H9 (cell line): ENCODE data around the gene SMC3. TPM values are rescaled to one million over a fixed set of nuclear protein-coding genes. Genes with fewer than 3 reads are reported as not detected.

Experiments
- DNase-seq: peaks from one replicate; pipeline ENCODE4 v3.0.0-alpha.2; 2017
- H2AFZ ChIP-seq: one replicate; pipeline ENCODE4 v1.6.1; 2013; ENCODE audit warnings: mild to moderate bottlenecking, low read length, control low read depth, moderate library complexity
- H2AK5ac ChIP-seq: 2 replicates; pipeline ENCODE4 v1.6.1; 2013; ENCODE audit warnings: low read length, control low read depth, mixed read lengths; ENCODE audit not compliant: insufficient read length
- H2BK120ac ChIP-seq: one replicate; pipeline ENCODE4 v1.6.1; 2013; ENCODE audit warnings: low read depth, mild to moderate bottlenecking, low read length, control low read depth, inconsistent platforms; ENCODE audit not compliant: poor library complexity, severe bottlenecking
- H2BK12ac ChIP-seq: 2 replicates; pipeline ENCODE4 v1.6.1; 2013; ENCODE audit warnings: low read length, control low read depth, mixed read lengths, low read depth; ENCODE audit not compliant: insufficient read length
- H2BK15ac ChIP-seq: 2 replicates; pipeline ENCODE4 v1.6.1; 2013; ENCODE audit warnings: low read depth, low read length, control low read depth
- H2BK20ac ChIP-seq: one replicate; pipeline ENCODE4 v1.6.1; 2013; ENCODE audit warnings: low read depth, mild to moderate bottlenecking, low read length, control low read depth, inconsistent platforms; ENCODE audit not compliant: poor library complexity, severe bottlenecking
- H2BK5ac ChIP-seq: 2 replicates; pipeline ENCODE4 v1.6.1; 2013; ENCODE audit warnings: low read length, control low read depth, mixed read lengths; ENCODE audit not compliant: insufficient read length
- H3K14ac ChIP-seq: 2 replicates; pipeline ENCODE4 v1.6.1; 2013; ENCODE audit warnings: low read length, control low read depth; ENCODE audit not compliant: insufficient read depth
- H3K18ac ChIP-seq: 2 replicates; pipeline ENCODE4 v1.6.1; 2013; ENCODE audit warnings: low read depth, mild to moderate bottlenecking, mixed read lengths, low read length, control low read depth; ENCODE audit not compliant: insufficient read length
- H3K23ac ChIP-seq: 2 replicates; pipeline ENCODE4 v1.6.1; 2013; ENCODE audit warnings: low read length, control low read depth, mixed read lengths, low read depth; ENCODE audit not compliant: insufficient read length
- H3K23me2 ChIP-seq: 2 replicates; pipeline ENCODE4 v1.6.1; 2013; ENCODE audit warnings: low read depth, mild to moderate bottlenecking, mixed read lengths, low read length, control low read depth; ENCODE audit not compliant: insufficient read length, poor library complexity, severe bottlenecking
- H3K27ac ChIP-seq: 2 replicates; pipeline ENCODE4 v1.5.1; 2013; ENCODE audit warnings: low read length, control low read depth, mixed read lengths, low read depth; ENCODE audit not compliant: insufficient read length
- H3K27me3 ChIP-seq: 2 replicates; pipeline ENCODE4 v1.6.1; 2013; ENCODE audit warnings: low read length, control low read depth, inconsistent platforms; ENCODE audit not compliant: insufficient read depth
- H3K4ac ChIP-seq: 2 replicates; pipeline ENCODE4 v1.6.1; 2013; ENCODE audit warnings: low read depth, mild to moderate bottlenecking, control low read depth, inconsistent platforms, low read length, moderate library complexity
- H3K4me1 ChIP-seq: 2 replicates; pipeline ENCODE4 v1.6.1; 2013; ENCODE audit warnings: low read length, control low read depth, inconsistent platforms; ENCODE audit not compliant: insufficient read depth
- H3K4me2 ChIP-seq: 2 replicates; pipeline ENCODE4 v1.6.1; 2013; ENCODE audit warnings: low read length, control low read depth, mixed read lengths; ENCODE audit not compliant: insufficient read length, insufficient read depth
- H3K56ac ChIP-seq: 2 replicates; pipeline ENCODE4 v1.6.1; 2013; ENCODE audit warnings: low read depth, mild to moderate bottlenecking, mixed read lengths, low read length, control low read depth; ENCODE audit not compliant: insufficient read length
- H3K79me1 ChIP-seq: 2 replicates; pipeline ENCODE4 v1.6.1; 2013; ENCODE audit warnings: low read depth, mild to moderate bottlenecking, moderate library complexity, low read length, control low read depth, inconsistent platforms; ENCODE audit not compliant: insufficient read depth, poor library complexity, severe bottlenecking
- H3K79me2 ChIP-seq: 2 replicates; pipeline ENCODE4 v1.6.1; 2013; ENCODE audit warnings: low read length, control low read depth, inconsistent platforms; ENCODE audit not compliant: insufficient read depth
- H3K9ac ChIP-seq: 2 replicates; pipeline ENCODE4 v1.6.1; 2013; ENCODE audit warnings: low read length, control low read depth, mixed read lengths; ENCODE audit not compliant: insufficient read length; ENCODE audit errors: extremely low read depth
- H3K9me3 ChIP-seq: one replicate; pipeline ENCODE4 v1.6.1; 2013; ENCODE audit warnings: low read depth, low read length, inconsistent platforms; ENCODE audit not compliant: control insufficient read depth
- H3T11ph ChIP-seq: one replicate; pipeline ENCODE4 v1.6.1; 2013; ENCODE audit warnings: mild to moderate bottlenecking, low read length, control low read depth, inconsistent platforms
- H4K20me1 ChIP-seq: one replicate; pipeline ENCODE4 v1.6.1; 2013; ENCODE audit not compliant: control insufficient read depth, insufficient read length, insufficient read depth
- H4K5ac ChIP-seq: 2 replicates; pipeline ENCODE4 v1.6.1; 2013; ENCODE audit warnings: low read depth, mild to moderate bottlenecking, mixed read lengths, low read length, control low read depth; ENCODE audit not compliant: insufficient read length
- H4K8ac ChIP-seq: replicated peaks from 2 replicates; pipeline ENCODE4 v1.6.1; 2013; ENCODE audit warnings: low read length, control low read depth, mixed read lengths, low read depth; ENCODE audit not compliant: insufficient read length
- H4K91ac ChIP-seq: 2 replicates; pipeline ENCODE4 v1.6.1; 2013; ENCODE audit warnings: low read depth, mild to moderate bottlenecking, moderate library complexity, mixed read lengths, low read length, control low read depth; ENCODE audit not compliant: insufficient read length
- H3K27ac Mint-ChIP-seq, 3 experiments: 2 replicates in 2 of 3; 3 replicates in 1 of 3; pipeline ENCODE4 v1.8.0; 2020 to 2021; ENCODE audit warnings: mixed read lengths in 3 of 3, mild to moderate bottlenecking in 1 of 3, moderate library complexity in 1 of 3
- H3K27me3 Mint-ChIP-seq: 2 replicates; pipeline ENCODE4 v1.8.0; 2021; ENCODE audit warnings: low read depth, mild to moderate bottlenecking, moderate library complexity, mixed read lengths
- H3K36me3 Mint-ChIP-seq, 3 experiments: 2 replicates in 2 of 3; 3 replicates in 1 of 3; pipeline ENCODE4 v1.8.0; 2020 to 2021; ENCODE audit warnings: low read depth in 3 of 3, mixed read lengths in 3 of 3; ENCODE audit not compliant: insufficient read depth in 1 of 3
- H3K4me1 Mint-ChIP-seq, 2 experiments: 2 replicates each; pipeline ENCODE4 v1.8.0; 2020; ENCODE audit warnings: mixed read lengths in 2 of 2
- H3K4me3 Mint-ChIP-seq, 2 experiments: 2 replicates in 1 of 2; 3 replicates in 1 of 2; pipeline ENCODE4 v1.8.0; 2020 to 2021; ENCODE audit warnings: mild to moderate bottlenecking in 2 of 2, mixed read lengths in 2 of 2, moderate library complexity in 1 of 2
- H3K9me3 Mint-ChIP-seq, 2 experiments: 2 replicates in 1 of 2; 3 replicates in 1 of 2; pipeline ENCODE4 v1.8.0; 2020; ENCODE audit warnings: mild to moderate bottlenecking in 2 of 2, mixed read lengths in 2 of 2, moderate library complexity in 1 of 2
- WGBS: extraction: QIAGEN DNeasy Blood & Tissue Kit; methylation state at CpG from one replicate; pipeline ENCODE4 v1.1.7; 2013; ENCODE audit warnings: missing lambda C conversion rate, low lambda C conversion rate, mixed read lengths; ENCODE audit not compliant: insufficient read length; ENCODE audit errors: extremely low coverage; 5-methylcytosine and 5-hydroxymethylcytosine counted together
- total RNA-seq: library from RNA; stranded (reverse); gene quantifications from 2 replicates; pipeline ENCODE4 v1.2.1, GENCODE V29; 2021
- TF ChIP-seq, protein P1 (sequence below): fragments of 200-600 bp; sonication (generic); conservative IDR thresholded peaks from 3 replicates; pipeline ENCODE4 v1.8.0; 2021; ENCODE audit warnings: antibody characterized with exemption, mild to moderate bottlenecking

Gene SMC3
- total RNA-seq, 1 experiment from 2014 or later: 82.4 TPM

DNA sequence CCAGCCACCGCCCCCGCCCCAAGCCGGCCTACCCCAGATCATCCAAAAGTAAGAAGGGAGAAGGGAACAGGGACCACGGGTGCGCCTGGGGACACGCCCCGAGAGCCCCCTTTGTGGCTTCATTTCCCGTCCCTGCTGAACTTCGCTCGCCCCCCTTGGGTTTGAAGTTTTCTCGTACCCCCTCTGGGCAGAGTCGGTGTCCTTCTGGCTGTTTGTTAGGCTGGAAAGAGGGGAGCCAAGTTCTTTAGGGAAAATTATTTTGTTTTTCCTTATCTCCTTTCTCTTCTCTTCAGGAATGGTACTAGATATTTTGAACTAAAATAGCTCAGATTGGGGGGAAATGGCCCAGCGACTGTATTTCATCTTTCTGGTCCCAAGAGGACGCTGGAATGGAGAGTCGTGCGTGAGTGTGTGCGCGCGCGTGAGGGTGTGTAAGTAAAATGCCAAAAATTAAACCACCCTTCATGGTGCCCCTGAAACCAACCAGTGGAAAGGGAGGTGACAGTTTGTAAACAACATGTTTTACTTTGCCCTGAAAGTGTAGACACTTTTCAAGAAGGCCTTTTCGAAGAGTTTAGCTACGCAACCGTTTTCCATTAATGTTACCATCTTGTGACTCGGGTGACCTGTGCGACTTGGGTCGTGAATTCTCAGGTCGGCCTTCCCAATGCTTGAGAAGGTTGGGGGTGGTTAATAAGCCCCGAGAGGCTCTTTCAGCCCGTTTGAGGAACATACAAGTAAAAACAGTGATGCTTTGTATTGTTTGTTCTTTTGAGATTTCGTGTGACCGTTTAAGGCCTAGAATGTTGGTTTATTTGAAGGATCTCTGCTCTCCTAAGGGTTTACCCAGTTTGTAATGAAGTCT lies 77.3 kb downstream of the SMC3 start:
- H2BK5ac ChIP-seq: no peak overlapping the region
- H3K9ac ChIP-seq: no peak overlapping the region
- H3K27me3 Mint-ChIP-seq: peaks cover 68% of the 10 kb centered on the region
- H3K23me2 ChIP-seq: peaks cover 17% of the 10 kb centered on the region
- H3K4me1 Mint-ChIP-seq: peaks cover 33 to 42% of the 10 kb centered on the region in 2 experiments
- DNase-seq: no peak
- no peaks in the 10 kb centered on the region for H3K79me2 ChIP-seq
- H3K23ac ChIP-seq: no peak overlapping the region
- no peak overlapping the region for H3T11ph ChIP-seq
- H3K79me1 ChIP-seq: no peaks in the 10 kb centered on the region
- H3K4ac ChIP-seq: no peak overlapping the region
- H3K36me3 Mint-ChIP-seq: peaks cover 0 to 3% (median 0%) of the 10 kb centered on the region in 3 experiments; a peak in 1 of 7 replicates
- no peak overlapping the region for H3K14ac ChIP-seq
- H2BK12ac ChIP-seq: no peak overlapping the region
- no CpG with 5 or more reads among the region's 31 CpGs for WGBS
- H3K4me2 ChIP-seq: peak overlapping the region; percentile 84
- TF ChIP-seq, protein P1, sequence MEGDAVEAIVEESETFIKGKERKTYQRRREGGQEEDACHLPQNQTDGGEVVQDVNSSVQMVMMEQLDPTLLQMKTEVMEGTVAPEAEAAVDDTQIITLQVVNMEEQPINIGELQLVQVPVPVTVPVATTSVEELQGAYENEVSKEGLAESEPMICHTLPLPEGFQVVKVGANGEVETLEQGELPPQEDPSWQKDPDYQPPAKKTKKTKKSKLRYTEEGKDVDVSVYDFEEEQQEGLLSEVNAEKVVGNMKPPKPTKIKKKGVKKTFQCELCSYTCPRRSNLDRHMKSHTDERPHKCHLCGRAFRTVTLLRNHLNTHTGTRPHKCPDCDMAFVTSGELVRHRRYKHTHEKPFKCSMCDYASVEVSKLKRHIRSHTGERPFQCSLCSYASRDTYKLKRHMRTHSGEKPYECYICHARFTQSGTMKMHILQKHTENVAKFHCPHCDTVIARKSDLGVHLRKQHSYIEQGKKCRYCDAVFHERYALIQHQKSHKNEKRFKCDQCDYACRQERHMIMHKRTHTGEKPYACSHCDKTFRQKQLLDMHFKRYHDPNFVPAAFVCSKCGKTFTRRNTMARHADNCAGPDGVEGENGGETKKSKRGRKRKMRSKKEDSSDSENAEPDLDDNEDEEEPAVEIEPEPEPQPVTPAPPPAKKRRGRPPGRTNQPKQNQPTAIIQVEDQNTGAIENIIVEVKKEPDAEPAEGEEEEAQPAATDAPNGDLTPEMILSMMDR: no peak
- no peak overlapping the region for H3K18ac ChIP-seq
- no peak overlapping the region for H2BK15ac ChIP-seq
- no peak overlapping the region for H2BK120ac ChIP-seq
- H3K4me1 ChIP-seq: peaks cover 5% of the 10 kb centered on the region; the same call in 1 of the 2 replicates
- peaks cover 0 to 2% of the 10 kb centered on the region in 2 experiments; a peak in 1 of 5 replicates for H3K9me3 Mint-ChIP-seq
- H2AFZ ChIP-seq: no peak overlapping the region
- H3K27ac Mint-ChIP-seq: no peak overlapping the region
- H3K4me3 Mint-ChIP-seq: peak overlapping the region; percentile 66 to 83
- H4K20me1 ChIP-seq: no peaks in the 10 kb centered on the region
- no peak overlapping the region for H3K27ac ChIP-seq
- H2AK5ac ChIP-seq: no peak overlapping the region
- no peak overlapping the region for H3K56ac ChIP-seq
- H4K5ac ChIP-seq: no peak overlapping the region
- H3K27me3 ChIP-seq: peaks cover 28% of the 10 kb centered on the region; the same call in 1 of the 2 replicates
- no peaks in the 10 kb centered on the region for H3K9me3 ChIP-seq
- no peak overlapping the region for H4K8ac ChIP-seq
- H2BK20ac ChIP-seq: no peak overlapping the region
- no peak overlapping the region for H4K91ac ChIP-seq
